HEK293T (cell line): Measurements from ENCODE around the gene TXNL4A.

Source experiments
- CTBP1 ChIP-seq: fragments of 450-650 bp; IDR thresholded peaks from 2 replicates; pipeline ENCODE4 v1.6.1; 2016; ENCODE audit warnings: borderline replicate concordance
- FOXA1 ChIP-seq: fragments of 450-650 bp; IDR thresholded peaks from 2 replicates; pipeline ENCODE4 v1.6.1; 2016; ENCODE audit warnings: mild to moderate bottlenecking
- FOXK2 ChIP-seq: fragments of 450-650 bp; IDR thresholded peaks from 2 replicates; pipeline ENCODE4 v1.6.1; 2016; ENCODE audit warnings: mild to moderate bottlenecking
- FOXM1 ChIP-seq: fragments of 450-650 bp; IDR thresholded peaks from 2 replicates; pipeline ENCODE4 v1.6.1; 2017; ENCODE audit warnings: mild to moderate bottlenecking, borderline replicate concordance
- SP1 ChIP-seq: fragments of 450-650 bp; IDR thresholded peaks from 2 replicates; pipeline ENCODE4 v1.6.1; 2017

- TF ChIP-seq SP1: no peak
- TF ChIP-seq CTBP1: no peak
- TF ChIP-seq FOXA1: no peak
- no peak for TF ChIP-seq FOXK2
- TF ChIP-seq FOXM1: no peak
These were observed 22.2 kb upstream of the TXNL4A start for GRCh38 chr18:80010551-80010906.
